DMS 273 (cell line): Measurements from ENCODE around the gene NASP.

Experiments used
- DNase-seq: peaks from one replicate; lab custom pipeline; 2025; ENCODE audit not compliant: unreplicated experiment; lab: John Stamatoyannopoulos, UW

NASP gene

GRCh38 chr1:45666836-45667235, 83.0 kb downstream of the NASP start:
- no peak for DNase-seq

- no peak for DNase-seq
Measured at GRCh38 chr1:45667321-45668111, 83.7 kb downstream of the NASP start.
